HG02840 (cell line): ENCODE results near the gene ISCU.
"Not testable (repeated sequence)": the region's sequence is repeated elsewhere in the genome, so short reads cannot be mapped to it uniquely, and the experiment has no call there.

Source experiments
- ATAC-seq: cut with Tn5 transposase; IDR thresholded peaks from one replicate; pipeline ENCODE4 v1.9.1; 2021; ENCODE audit warnings: mild to moderate bottlenecking, moderate library complexity, moderate number of reproducible peaks; ENCODE audit not compliant: unreplicated experiment, low FRiP score

The ISCU gene

DNA sequence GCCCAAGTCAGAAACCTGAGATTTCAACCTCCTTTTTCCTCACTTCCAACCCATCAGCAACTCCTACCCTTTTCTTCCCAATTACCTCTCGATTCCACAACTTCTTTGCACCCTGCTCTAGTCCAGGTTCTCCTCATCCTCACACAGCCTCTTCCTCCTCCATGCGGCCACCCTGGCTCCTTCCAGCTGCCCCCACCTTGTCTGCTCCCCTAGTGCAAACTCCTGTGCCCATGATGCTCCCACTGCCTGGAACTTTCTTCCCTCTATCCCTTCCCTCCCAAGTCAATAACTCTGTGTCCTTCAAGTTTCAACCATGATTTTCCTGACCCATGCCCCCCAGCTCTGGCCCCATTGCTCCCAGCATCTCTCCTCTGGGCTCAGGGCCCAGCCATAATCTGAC lies 54.0 kb downstream of the ISCU start:
- no peak for ATAC-seq

DNA sequence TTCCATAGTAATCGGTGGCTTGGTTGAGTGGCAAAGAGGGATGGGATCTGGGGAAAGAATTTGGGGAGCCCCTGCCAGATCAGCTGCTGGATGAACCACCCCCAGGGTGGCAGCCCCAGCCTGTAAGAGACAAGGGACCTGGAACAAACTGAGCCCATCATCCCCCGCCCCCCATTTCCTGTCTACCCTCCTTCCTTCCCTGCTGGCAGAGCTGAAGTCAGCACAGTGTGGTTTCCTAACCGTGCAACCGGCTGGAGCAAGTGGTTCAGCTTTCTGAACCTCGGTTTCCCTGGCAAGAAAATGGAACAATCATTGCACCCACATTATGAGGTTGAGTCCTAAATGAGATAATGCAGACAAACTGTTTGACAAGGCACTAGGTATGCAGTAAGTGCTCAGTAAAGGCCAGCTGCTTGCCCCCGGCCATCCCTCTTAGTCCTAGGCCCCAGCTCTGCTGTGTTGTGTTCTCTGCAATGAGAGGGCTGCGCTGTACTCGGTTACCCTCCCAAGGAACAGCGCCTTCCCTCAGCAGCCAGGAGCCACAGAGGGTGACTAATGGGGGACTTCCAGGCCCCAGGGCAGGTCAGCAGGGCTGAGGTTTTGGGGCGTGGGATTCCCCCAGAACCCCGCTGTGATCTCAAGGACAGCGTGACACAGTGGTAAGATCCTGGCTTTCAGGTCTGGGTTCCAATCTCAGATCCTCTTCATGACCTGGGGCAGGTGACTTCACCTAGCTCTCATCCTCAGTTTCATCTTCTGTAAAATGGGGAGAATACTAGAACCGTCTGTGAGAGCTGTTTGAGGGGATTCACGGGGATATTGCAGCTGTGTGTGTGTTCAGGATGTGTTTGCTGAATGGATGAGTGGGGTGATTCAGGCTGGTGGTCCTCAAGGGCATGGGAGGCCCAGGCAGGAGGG lies 54.8 kb downstream of the ISCU start:
- ATAC-seq, result peak; percentile 70

DNA sequence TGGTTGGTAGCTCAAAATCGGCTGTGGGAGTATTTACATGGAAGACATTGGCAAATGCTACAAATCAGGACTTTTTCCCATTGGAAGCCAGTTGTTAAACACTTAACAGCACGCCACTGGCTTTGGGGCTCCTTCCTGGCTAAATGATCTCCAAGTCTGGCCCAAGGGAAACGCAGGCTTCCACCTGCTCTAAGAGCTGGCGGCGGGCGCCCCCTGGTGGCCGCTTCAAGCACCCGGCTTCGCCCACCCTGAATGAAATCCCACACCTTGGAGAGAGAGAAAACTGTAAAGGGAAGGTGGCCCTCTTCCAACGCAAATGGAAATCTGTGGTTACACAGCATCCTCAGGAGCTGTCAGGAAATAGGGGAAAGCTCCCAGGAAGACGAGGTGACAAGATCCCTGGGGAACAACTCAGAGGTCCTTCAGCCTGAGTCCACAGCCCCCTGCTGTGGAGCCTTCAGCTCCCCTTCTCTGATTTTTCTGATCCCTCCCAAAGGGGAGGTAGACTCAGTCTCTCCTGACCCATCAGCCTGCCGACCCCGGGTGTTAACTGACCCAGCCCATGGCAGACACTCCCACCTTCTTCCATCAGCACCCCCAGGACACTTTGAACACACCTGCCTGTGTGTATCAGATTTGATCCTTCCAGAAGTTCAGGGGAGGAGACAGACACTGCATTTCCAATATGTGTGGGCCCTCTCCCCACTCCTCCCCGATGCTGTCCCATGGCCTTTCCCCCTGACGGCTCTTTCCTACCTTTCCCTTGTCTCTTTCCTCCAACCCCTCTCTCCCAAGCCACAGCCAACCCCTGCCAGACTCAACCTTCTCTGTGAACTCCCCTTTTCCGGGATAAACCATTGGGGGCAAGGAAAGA lies 55.9 kb downstream of the ISCU start:
- ATAC-seq, result no peak

DNA sequence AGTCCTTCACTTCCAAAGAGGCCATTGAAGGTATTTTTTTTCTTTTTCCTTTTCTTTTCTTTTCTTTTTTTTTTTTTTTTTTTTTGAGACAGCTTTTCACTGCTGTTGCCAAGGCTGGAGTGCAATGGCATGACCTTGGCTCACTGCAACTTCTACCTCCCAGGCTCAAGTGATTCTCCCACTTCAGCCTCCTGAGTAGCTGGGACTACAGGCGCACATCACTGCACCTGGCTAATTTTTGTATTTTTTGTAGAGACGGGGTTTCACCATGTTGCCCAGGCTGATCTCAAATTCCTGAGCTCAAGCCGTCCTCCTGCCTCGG lies 56.5 kb downstream of the ISCU start:
- not testable (repeated sequence) for ATAC-seq
